Pancreas (tissue), 10 donors: ENCODE measurements around the gene EPN3. TPM values are rescaled to one million over a fixed set of nuclear protein-coding genes. Genes with fewer than 3 reads are reported as not detected.
A peak's percentile ranks its signal among the peaks of the same experiment; 100 is the strongest.

Experiments
- ATAC-seq, 4 donors: fragments of 200-7000 bp; cut with Tn5 transposase; one replicate each; pipeline versions ENCODE4 v1.8.0 to v1.9.1; 2020; ENCODE audit warnings: mild to moderate bottlenecking in 4 of 4, moderate library complexity in 4 of 4
- DNase-seq, 6 donors: peaks; one replicate each; pipeline ENCODE4 v3.0.0-alpha.2; 2020
- FAIRE-seq: peaks from 2 replicates; lab custom pipeline; 2012; peaks lifted over from hg19 to GRCh38; lab: Jason Lieb, UNC
- H3K27ac ChIP-seq, 4 donors: fragments of 200-600 bp; sonication (generic); 1 replicate in 3 of 4; 2 replicates in 1 of 4; pipeline versions ENCODE4 v1.5.0 to v1.8.0; 2020
- H3K27me3 ChIP-seq, 4 donors: fragments of 200-600 bp; one replicate each; pipeline ENCODE4 v1.8.0; 2021
- H3K36me3 ChIP-seq, 3 donors: fragments of 200-600 bp; sonication (generic) in 1 of 3; one replicate each; pipeline versions ENCODE4 v1.5.0 to v1.8.0; 2020 to 2021
- H3K4me1 ChIP-seq, 3 donors: fragments of 200-600 bp; one replicate each; pipeline ENCODE4 v1.8.0; 2021
- H3K4me3 ChIP-seq, 4 donors: fragments of 200-600 bp; sonication (generic) in 2 of 4; one replicate each; pipeline versions ENCODE4 v1.5.0 to v1.8.0; 2020 to 2021
- H3K9me3 ChIP-seq, 4 donors: fragments of 200-600 bp; one replicate each; pipeline ENCODE4 v1.8.0; 2021
- CTCF ChIP-seq, 4 donors: fragments of 200-600 bp; sonication (generic) in 3 of 4; IDR thresholded peaks; one replicate each; pipeline versions ENCODE4 v1.5.0 to v1.8.0; 2021; ENCODE audit warnings: antibody characterized with exemption in 4 of 4
- WGBS, 2 donors: extraction: QIAGEN DNeasy Blood & Tissue Kit; methylation state at CpG; one replicate each; pipeline ENCODE4 v1.1.7; 2013; 5-methylcytosine and 5-hydroxymethylcytosine counted together
- intact Hi-C, 3 donors: fragments of 100-400 bp; cut with DNase I; formaldehyde crosslinking; loops; one replicate each; pipeline versions ENCODE4 v1.11.1 to v1.14.2; 2022
- polyA plus RNA-seq, 2 donors: library from polyadenylated mRNA; stranded (reverse); fragments of 200-250 nt; gene quantifications; one replicate each; pipeline ENCODE4 v1.2.3, GENCODE V29; 2013
- total RNA-seq, 6 donors: library from RNA; stranded (reverse); fragmentation: NEBNext Ultra II Directional in 4 of 6; extraction: Animal tissue kit (Norgen Biotek cat#: 25700) in 4 of 6; gene quantifications; one replicate each; pipeline versions ENCODE4 v1.2.1 to v1.2.4, GENCODE V29; 2021 to 2023
- donor health status: healthy with polysubstance abuse.
- donor health status: DM: no; HTN: no; CAD: no; lungs with moderate emphysema.
- donor health status: DM: no; HTN: no; CAD: no.
- donor health status: control.
- donor health status: control.
- donor health status: Bipolar disorder and iron deficiency.
- donor health status: DM: yes; HTN: yes; CAD: no.
- donor health status: DM: no; HTN: no; CAD: no.
- donor health status: DM: no; HTN: no; CAD: no.
- donor health status: DM: yes; HTN: yes; CAD: no.

The EPN3 gene
- total and polyA plus RNA-seq, 8 donors = 6.9 to 30.2 (median 12.7) TPM

GRCh38 chr17:50560931-50561745, 28.6 kb downstream of the EPN3 start:
- 2% methylated on average over 35 to 88 of the region's 88 CpGs for WGBS, 2 donors
- no peak overlapping the region for H3K27ac ChIP-seq
- peak in 2 of 6 donors; percentile 62 to 84 for DNase-seq

GRCh38 chr17:50561746-50562141, 29.2 kb downstream of the EPN3 start:
- ATAC-seq (no peak), DNase-seq (no peak), FAIRE-seq (no peak)
- peak overlapping the region in 1 of 4 donors; percentile 54 for H3K4me3 ChIP-seq
- H3K27ac ChIP-seq = no peak overlapping the region
- no peak for TF ChIP-seq CTCF (IDR thresholded peaks at IDR 0.05)
- intact Hi-C loops = no loop called here
- WGBS, 2 donors = 2 to 3% methylated on average over 16 to 24 of the region's 27 CpGs
- H3K36me3 ChIP-seq = no peaks in the 10 kb centered on the region
- no peaks in the 10 kb centered on the region for H3K9me3 ChIP-seq
- peaks cover 0 to 12% (median 2%) of the 10 kb centered on the region in 4 donors for H3K27me3 ChIP-seq
- peaks cover 9 to 24% (median 21%) of the 10 kb centered on the region in 3 donors for H3K4me1 ChIP-seq

More at GRCh38 chr17:50560931-50561745, 28.6 kb downstream of the EPN3 start:
- FAIRE-seq (no peak), ATAC-seq (peak in 2 of 4 donors; percentile 10 to 14)
- Histone ChIP-seq H3K4me3 (peak overlapping the region; percentile 16 to 54 (median 36)), H3K9me3 (no peaks in the 10 kb centered on the region), H3K4me1 (peaks cover 9 to 24% (median 21%) of the 10 kb centered on the region in 3 donors), H3K36me3 (no peaks in the 10 kb centered on the region), H3K27me3 (peaks cover 0 to 12% (median 2%) of the 10 kb centered on the region in 4 donors)
- intact Hi-C loops = no loop called here
- TF ChIP-seq CTCF (IDR thresholded peaks at IDR 0.05) = no peak

- FAIRE-seq (no peak), ATAC-seq (no peak), DNase-seq (peak in 1 of 6 donors; percentile 69)
- WGBS, 2 donors = 41 to 45% methylated on average over 22 of the region's 22 CpGs
- Histone ChIP-seq H3K4me1 (peaks cover 9 to 24% (median 21%) of the 10 kb centered on the region in 3 donors), H3K9me3 (no peaks in the 10 kb centered on the region), H3K27me3 (peaks cover 0 to 12% (median 2%) of the 10 kb centered on the region in 4 donors), H3K27ac (no peak overlapping the region), H3K4me3 (no peak overlapping the region), H3K36me3 (no peaks in the 10 kb centered on the region)
- no peak for TF ChIP-seq CTCF (IDR thresholded peaks at IDR 0.05)
- intact Hi-C loops = no loop called here
Measured at GRCh38 chr17:50562242-50563091, 29.9 kb downstream of the EPN3 start.

GRCh38 chr17:50563092-50563511, 30.6 kb downstream of the EPN3 start:
- 72 to 91% methylated on average over 4 of the region's 4 CpGs for WGBS, 2 donors
- Histone ChIP-seq H3K27ac (no peak overlapping the region), H3K4me1 (peaks cover 9 to 24% (median 21%) of the 10 kb centered on the region in 3 donors), H3K9me3 (no peaks in the 10 kb centered on the region), H3K36me3 (no peaks in the 10 kb centered on the region), H3K4me3 (no peak overlapping the region), H3K27me3 (peaks cover 0 to 12% (median 2%) of the 10 kb centered on the region in 4 donors)
- ATAC-seq = no peak
- intact Hi-C loops = no loop called here
- no peak for TF ChIP-seq CTCF (IDR thresholded peaks at IDR 0.05)
- no peak for DNase-seq
- no peak for FAIRE-seq
